ENCODE results near the gene KCNAB2. TPM values are rescaled to one million over a fixed set of nuclear protein-coding genes. Genes with fewer than 3 reads are reported as not detected.
A peak's percentile ranks its signal among the peaks of the same experiment; 100 is the strongest.

KCNAB2 gene
- total RNA-seq, 1 donor from 2014 or later = 8.8 TPM

GRCh38 chr1:6030132-6030531 lies 15.6 kb upstream of the KCNAB2 start:
- peaks cover 13% of the 10 kb centered on the region for H3K4me1 ChIP-seq
- TF ChIP-seq POLR2AphosphoS5 (IDR thresholded peaks at IDR 0.05; ENCODE audit: insufficient read depth in 1 of 2, low read depth in 1 of 2) (no peak), CTCF (IDR thresholded peaks at IDR 0.05) (no peak), POLR2A (IDR thresholded peaks at IDR 0.05) (no peak)
- no peak overlapping the region for H3K27ac ChIP-seq
- DNase-seq (ENCODE audit: extremely low spot score in 2 of 2) = no peak
- H3K27me3 ChIP-seq = no peaks in the 10 kb centered on the region
- no peaks in the 10 kb centered on the region for H3K36me3 ChIP-seq
- H3K4me3 ChIP-seq = no peak overlapping the region
- H3K9me3 ChIP-seq = no peaks in the 10 kb centered on the region
- intact Hi-C loops (cut with DNase I) = no loop called here

GRCh38 chr1:6030547-6031261 lies 15.0 kb upstream of the KCNAB2 start:
- TF ChIP-seq POLR2A (IDR thresholded peaks at IDR 0.05) = no peak
- TF ChIP-seq POLR2AphosphoS5 (IDR thresholded peaks at IDR 0.05; ENCODE audit: insufficient read depth in 1 of 2, low read depth in 1 of 2) = no peak
- no peak for TF ChIP-seq CTCF (IDR thresholded peaks at IDR 0.05)
- no peaks in the 10 kb centered on the region for H3K27me3 ChIP-seq
- intact Hi-C loops (cut with DNase I) = no loop called here
- DNase-seq (ENCODE audit: extremely low spot score in 2 of 2) = no peak
- no peaks in the 10 kb centered on the region for H3K9me3 ChIP-seq
- H3K4me1 ChIP-seq = peaks cover 7% of the 10 kb centered on the region
- H3K36me3 ChIP-seq = no peaks in the 10 kb centered on the region
- no peak overlapping the region for H3K27ac ChIP-seq
- H3K4me3 ChIP-seq = no peak overlapping the region

GRCh38 chr1:6033124-6033523 lies 12.6 kb upstream of the KCNAB2 start:
- Histone ChIP-seq H3K27me3 (no peaks in the 10 kb centered on the region), H3K27ac (no peak overlapping the region), H3K4me3 (no peak overlapping the region), H3K9me3 (no peaks in the 10 kb centered on the region), H3K36me3 (no peaks in the 10 kb centered on the region), H3K4me1 (no peaks in the 10 kb centered on the region)
- no peak for DNase-seq (ENCODE audit: extremely low spot score in 2 of 2)
- no peak for TF ChIP-seq CTCF (IDR thresholded peaks at IDR 0.05)
- no peak for TF ChIP-seq POLR2A (IDR thresholded peaks at IDR 0.05)
- TF ChIP-seq POLR2AphosphoS5 (IDR thresholded peaks at IDR 0.05; ENCODE audit: insufficient read depth in 1 of 2, low read depth in 1 of 2) = no peak
- intact Hi-C loops (cut with DNase I) = no loop called here

GRCh38 chr1:6033986-6034749 lies 11.5 kb upstream of the KCNAB2 start:
- no peak overlapping the region for H3K4me3 ChIP-seq
- no peaks in the 10 kb centered on the region for H3K36me3 ChIP-seq
- H3K4me1 ChIP-seq = no peaks in the 10 kb centered on the region
- DNase-seq (ENCODE audit: extremely low spot score in 2 of 2) = no peak
- TF ChIP-seq CTCF (IDR thresholded peaks at IDR 0.05) (peak in 1 of 3 experiments; percentile 42), POLR2A (IDR thresholded peaks at IDR 0.05) (no peak), POLR2AphosphoS5 (IDR thresholded peaks at IDR 0.05; ENCODE audit: insufficient read depth in 1 of 2, low read depth in 1 of 2) (no peak)
- H3K27ac ChIP-seq = no peak overlapping the region
- H3K9me3 ChIP-seq = no peaks in the 10 kb centered on the region
- intact Hi-C loops (cut with DNase I) = no loop called here
- H3K27me3 ChIP-seq = no peaks in the 10 kb centered on the region

GRCh38 chr1:6034750-6035096 lies 11.0 kb upstream of the KCNAB2 start:
- no peaks in the 10 kb centered on the region for H3K27me3 ChIP-seq
- H3K27ac ChIP-seq = no peak overlapping the region
- H3K4me3 ChIP-seq = no peak overlapping the region
- no peaks in the 10 kb centered on the region for H3K9me3 ChIP-seq
- intact Hi-C loops (cut with DNase I) = no loop called here
- H3K36me3 ChIP-seq = no peaks in the 10 kb centered on the region
- no peak for TF ChIP-seq POLR2A (IDR thresholded peaks at IDR 0.05)
- no peak for TF ChIP-seq CTCF (IDR thresholded peaks at IDR 0.05)
- no peak for TF ChIP-seq POLR2AphosphoS5 (IDR thresholded peaks at IDR 0.05; ENCODE audit: insufficient read depth in 1 of 2, low read depth in 1 of 2)
- no peaks in the 10 kb centered on the region for H3K4me1 ChIP-seq
- DNase-seq (ENCODE audit: extremely low spot score in 2 of 2) = no peak
